Measurements from ENCODE around the gene TMPO. TPM values are rescaled to one million over a fixed set of nuclear protein-coding genes. Genes with fewer than 3 reads are reported as not detected.
"Not testable (repeated sequence)": the region's sequence is repeated elsewhere in the genome, so short reads cannot be mapped to it uniquely, and the experiment has no call there.

Gene TMPO
- total RNA-seq, 3 donors from 2014 or later (not counting 1 experiment from before 2014, with no cell fraction given): 72.8 to 89.4 (median 85.5) TPM

GRCh38 chr12:98594050-98594835, 78.9 kb downstream of the TMPO start:
- Histone ChIP-seq H3K36me3 (ENCODE audit: control insufficient read depth, insufficient read depth, low read length) (peaks cover 26% of the 10 kb centered on the region), H3K4me3 (ENCODE audit: low read length) (peak overlapping the region; percentile 63), H3K27ac (ENCODE audit: low read length) (peak overlapping the region; percentile 89), H3K9me3 (ENCODE audit: control insufficient read depth, insufficient read depth, low read length) (no peaks in the 10 kb centered on the region), H3K27me3 (ENCODE audit: control insufficient read depth, insufficient read depth, low read length) (no peaks in the 10 kb centered on the region), H3K4me1 (ENCODE audit: control insufficient read depth, insufficient read depth, low read length) (peaks cover 7% of the 10 kb centered on the region)
- Mint-ChIP-seq H3K27me3 (ENCODE audit: low read depth in 2 of 2) (no peaks in the 10 kb centered on the region), H3K9me3 (no peaks in the 10 kb centered on the region), H3K36me3 (no peaks in the 10 kb centered on the region), H3K27ac (peak overlapping the region; percentile 92 to 99), H3K4me1 (peaks cover 34 to 36% of the 10 kb centered on the region in 2 donors), H3K4me3 (peak overlapping the region; percentile 98)
- DNase-seq (peak in 1 of 2 donors; percentile 39), ATAC-seq (peak; percentile 2 to 25 (median 14))
- no peak for TF ChIP-seq CTCF (IDR thresholded peaks at IDR 0.05)
- under 1% methylated on average over 35 of the region's 35 CpGs for whole genome bisulfite sequencing (ENCODE audit: insufficient coverage)
- intact Hi-C loops (cut with micrococcal nuclease): loop anchor here (2.0 kb wide), 1 partner anchor 19 kb away; no protein-coding TSS in a partner anchor

GRCh38 chr12:98595243-98595988, 80.0 kb downstream of the TMPO start:
- peak overlapping the region; percentile 28 for H3K27ac ChIP-seq (ENCODE audit: low read length)
- H3K36me3 ChIP-seq (ENCODE audit: control insufficient read depth, insufficient read depth, low read length): peaks cover 34% of the 10 kb centered on the region
- peaks cover 7% of the 10 kb centered on the region for H3K4me1 ChIP-seq (ENCODE audit: control insufficient read depth, insufficient read depth, low read length)
- WGBS (ENCODE audit: insufficient coverage): 9% methylated on average over 2 of the region's 3 CpGs
- H3K4me3 Mint-ChIP-seq: peak overlapping the region; percentile 98
- intact Hi-C loops (cut with micrococcal nuclease): loop anchor here (2.0 kb wide), 1 partner anchor 17 kb away; no protein-coding TSS in a partner anchor
- DNase-seq (peak in 1 of 2 donors; percentile 56), ATAC-seq (no peak)
- H3K9me3 ChIP-seq (ENCODE audit: control insufficient read depth, insufficient read depth, low read length): no peaks in the 10 kb centered on the region
- peak overlapping the region; percentile 92 to 99 for H3K27ac Mint-ChIP-seq
- H3K27me3 ChIP-seq (ENCODE audit: control insufficient read depth, insufficient read depth, low read length): no peaks in the 10 kb centered on the region
- H3K36me3 Mint-ChIP-seq: no peaks in the 10 kb centered on the region
- H3K27me3 Mint-ChIP-seq (ENCODE audit: low read depth in 2 of 2): no peaks in the 10 kb centered on the region
- peak overlapping the region; percentile 63 for H3K4me3 ChIP-seq (ENCODE audit: low read length)
- TF ChIP-seq CTCF (IDR thresholded peaks at IDR 0.05): no peak
- no peaks in the 10 kb centered on the region for H3K9me3 Mint-ChIP-seq
- H3K4me1 Mint-ChIP-seq: peaks cover 34 to 36% of the 10 kb centered on the region in 2 donors

- H3K36me3 Mint-ChIP-seq; H3K9me3 Mint-ChIP-seq; H3K27me3 Mint-ChIP-seq (ENCODE audit: low read depth in 2 of 2); H3K4me3 Mint-ChIP-seq; H3K4me1 ChIP-seq (ENCODE audit: control insufficient read depth, insufficient read depth, low read length); H3K27ac ChIP-seq (ENCODE audit: low read length); intact Hi-C loops (cut with micrococcal nuclease); H3K9me3 ChIP-seq (ENCODE audit: control insufficient read depth, insufficient read depth, low read length); H3K4me3 ChIP-seq (ENCODE audit: low read length); DNase-seq; H3K27me3 ChIP-seq (ENCODE audit: control insufficient read depth, insufficient read depth, low read length); ATAC-seq: not testable (repeated sequence)
- 90% methylated on average over 4 of the region's 5 CpGs for WGBS (ENCODE audit: insufficient coverage)
- Mint-ChIP-seq H3K27ac (peak overlapping the region in 1 of 2 donors; percentile 92), H3K4me1 (peaks cover 34 to 36% of the 10 kb centered on the region in 2 donors)
- peaks cover 53% of the 10 kb centered on the region for H3K36me3 ChIP-seq (ENCODE audit: control insufficient read depth, insufficient read depth, low read length)
Observed at GRCh38 chr12:98597313-98597712, 81.9 kb downstream of the TMPO start.

Other genes starting within 250 kb of the TMPO start
- gene SLC25A3, start 78.1 kb downstream of the TMPO start, total RNA-seq: 100 to 1,000 TPM; 393 to 490 (median 433) TPM
- 1 to 10 TPM; 3.9 to 6.3 (median 4.6) TPM for gene IKBIP, start 129.2 kb downstream of the TMPO start, total RNA-seq
- 10 to 100 TPM; 33.5 to 43.7 (median 34.9) TPM for gene APAF1, start 129.7 kb downstream of the TMPO start, total RNA-seq